HG02884 (cell line): Measurements from ENCODE around the gene TFDP1.
"Not testable (repeated sequence)": the region's sequence is repeated elsewhere in the genome, so short reads cannot be mapped to it uniquely, and the experiment has no call there.

Experiments
- ATAC-seq: cut with Tn5 transposase; IDR thresholded peaks from one replicate; pipeline ENCODE4 v1.9.1; 2021; ENCODE audit warnings: mild to moderate bottlenecking, moderate library complexity; ENCODE audit not compliant: unreplicated experiment

The TFDP1 gene

GRCh38 chr13:113613789-113614379 lies 29.3 kb downstream of the TFDP1 start:
- ATAC-seq = no peak

- ATAC-seq = no peak
These were observed 31.8 kb downstream of the TFDP1 start for GRCh38 chr13:113616281-113616906.

GRCh38 chr13:113616991-113617749 lies 32.6 kb downstream of the TFDP1 start:
- ATAC-seq = no peak

GRCh38 chr13:113617961-113618360 lies 33.4 kb downstream of the TFDP1 start:
- no peak for ATAC-seq

GRCh38 chr13:113618455-113618854 lies 33.9 kb downstream of the TFDP1 start:
- ATAC-seq = no peak

- ATAC-seq = no peak
These were observed 35.7 kb downstream of the TFDP1 start for GRCh38 chr13:113620036-113620796.

- ATAC-seq = no peak
These were observed 36.5 kb downstream of the TFDP1 start for GRCh38 chr13:113621046-113621445.

- ATAC-seq = not testable (repeated sequence)
These were observed 36.9 kb downstream of the TFDP1 start for GRCh38 chr13:113621498-113621897.

- not testable (repeated sequence) for ATAC-seq
These were observed 37.5 kb downstream of the TFDP1 start for GRCh38 chr13:113621986-113622550.

GRCh38 chr13:113622791-113623490 lies 38.4 kb downstream of the TFDP1 start:
- no peak for ATAC-seq

GRCh38 chr13:113623491-113624234 lies 39.1 kb downstream of the TFDP1 start:
- no peak for ATAC-seq

GRCh38 chr13:113624235-113624587 lies 39.7 kb downstream of the TFDP1 start:
- no peak for ATAC-seq

GRCh38 chr13:113624640-113625304 lies 40.2 kb downstream of the TFDP1 start:
- not testable (repeated sequence) for ATAC-seq

- ATAC-seq = no peak
These were observed 41.6 kb downstream of the TFDP1 start for GRCh38 chr13:113625965-113626721.

GRCh38 chr13:113627136-113627535 lies 42.6 kb downstream of the TFDP1 start:
- ATAC-seq = no peak

GRCh38 chr13:113628291-113629270 lies 44.0 kb downstream of the TFDP1 start:
- no peak for ATAC-seq

- ATAC-seq = no peak
These were observed 45.3 kb downstream of the TFDP1 start for GRCh38 chr13:113629866-113630265.
